Hepatocyte (in vitro differentiated cells): Measurements from ENCODE around the gene AFAP1L2. TPM values are rescaled to one million over a fixed set of nuclear protein-coding genes. Genes with fewer than 3 reads are reported as not detected.

Experiments used
- DNase-seq: peaks from one replicate; pipeline ENCODE4 v3.0.0-alpha.2; 2016; ENCODE audit warnings: low spot score
- H2AFZ ChIP-seq: fragments of 200-600 bp; sonication (generic); 2 replicates; pipeline ENCODE4 v1.6.0; 2016; ENCODE audit warnings: antibody characterized with exemption, mild to moderate bottlenecking
- H3K27ac ChIP-seq: fragments of 200-600 bp; sonication (generic); 2 replicates; pipeline ENCODE4 v1.5.1; 2016; ENCODE audit warnings: mild to moderate bottlenecking
- H3K27me3 ChIP-seq: fragments of 200-600 bp; sonication (generic); 2 replicates; pipeline ENCODE4 v1.6.1; 2016
- H3K36me3 ChIP-seq: fragments of 200-600 bp; sonication (generic); replicated peaks from 2 replicates; pipeline ENCODE4 v1.5.1; 2016; ENCODE audit warnings: low read depth; ENCODE audit not compliant: insufficient read depth
- H3K4me1 ChIP-seq: fragments of 200-600 bp; sonication (generic); 2 replicates; pipeline ENCODE4 v1.5.1; 2016; ENCODE audit warnings: mild to moderate bottlenecking, moderate library complexity; ENCODE audit not compliant: insufficient read depth
- H3K4me2 ChIP-seq: fragments of 200-600 bp; sonication (generic); 2 replicates; pipeline ENCODE4 v1.6.0; 2016
- H3K4me3 ChIP-seq: fragments of 200-600 bp; sonication (generic); 2 replicates; pipeline ENCODE4 v1.5.1; 2016; ENCODE audit warnings: mild to moderate bottlenecking
- H3K79me2 ChIP-seq: fragments of 200-600 bp; sonication (generic); 2 replicates; pipeline ENCODE4 v1.6.0; 2017; ENCODE audit warnings: mild to moderate bottlenecking
- H3K9me2 ChIP-seq: fragments of 200-600 bp; sonication (generic); replicated peaks from 2 replicates; pipeline ENCODE4 v1.6.0; 2017; ENCODE audit warnings: mild to moderate bottlenecking; ENCODE audit not compliant: insufficient read depth
- H3K9me3 ChIP-seq: fragments of 200-600 bp; sonication (generic); 2 replicates; pipeline ENCODE4 v1.5.1; 2016; ENCODE audit warnings: low read depth, mild to moderate bottlenecking
- H4K20me1 ChIP-seq: fragments of 200-600 bp; sonication (generic); 2 replicates; pipeline ENCODE4 v1.6.0; 2016; ENCODE audit warnings: mild to moderate bottlenecking; ENCODE audit not compliant: insufficient read depth, poor library complexity, severe bottlenecking
- EZH2 ChIP-seq: fragments of 200-600 bp; sonication (generic); IDR thresholded peaks from 2 replicates; pipeline ENCODE4 v1.6.1; 2016; ENCODE audit warnings: antibody characterized with exemption, mild to moderate bottlenecking, borderline replicate concordance
- EZH2phosphoT487 ChIP-seq: fragments of 200-600 bp; sonication (generic); IDR thresholded peaks from one replicate; pipeline ENCODE4 v1.6.1; 2018; ENCODE audit warnings: antibody characterized with exemption, mild to moderate bottlenecking, low read depth, moderate library complexity; ENCODE audit not compliant: unreplicated experiment, severe bottlenecking
- WGBS: methylation state at CpG from one replicate; pipeline ENCODE4 v1.1.6; 2016; ENCODE audit warnings: low lambda C conversion rate; ENCODE audit errors: missing lambda C conversion rate; 5-methylcytosine and 5-hydroxymethylcytosine counted together
- polyA plus RNA-seq: library from polyadenylated mRNA; unstranded; fragments of >200 nt; fragmentation: Nextera tagmentation; extraction: Ambion mirVana; gene quantifications from 2 replicates; pipeline ENCODE4 v1.2.1, GENCODE V29; 2016
- total RNA-seq: library from RNA; depleted of rRNA; stranded (reverse); fragments of >200 nt; gene quantifications from 2 replicates; pipeline ENCODE4 v1.2.3, GENCODE V29; 2014
- TF ChIP-seq, protein P1 (sequence below): fragments of 200-600 bp; sonication (generic); IDR thresholded peaks from 2 replicates; pipeline ENCODE4 v1.5.1; 2016; ENCODE audit warnings: antibody characterized with exemption, mild to moderate bottlenecking; ENCODE audit not compliant: poor library complexity

The AFAP1L2 gene
- total and polyA plus RNA-seq, 2 experiments from 2014 or later = 6.1 to 9.6 TPM

DNA sequence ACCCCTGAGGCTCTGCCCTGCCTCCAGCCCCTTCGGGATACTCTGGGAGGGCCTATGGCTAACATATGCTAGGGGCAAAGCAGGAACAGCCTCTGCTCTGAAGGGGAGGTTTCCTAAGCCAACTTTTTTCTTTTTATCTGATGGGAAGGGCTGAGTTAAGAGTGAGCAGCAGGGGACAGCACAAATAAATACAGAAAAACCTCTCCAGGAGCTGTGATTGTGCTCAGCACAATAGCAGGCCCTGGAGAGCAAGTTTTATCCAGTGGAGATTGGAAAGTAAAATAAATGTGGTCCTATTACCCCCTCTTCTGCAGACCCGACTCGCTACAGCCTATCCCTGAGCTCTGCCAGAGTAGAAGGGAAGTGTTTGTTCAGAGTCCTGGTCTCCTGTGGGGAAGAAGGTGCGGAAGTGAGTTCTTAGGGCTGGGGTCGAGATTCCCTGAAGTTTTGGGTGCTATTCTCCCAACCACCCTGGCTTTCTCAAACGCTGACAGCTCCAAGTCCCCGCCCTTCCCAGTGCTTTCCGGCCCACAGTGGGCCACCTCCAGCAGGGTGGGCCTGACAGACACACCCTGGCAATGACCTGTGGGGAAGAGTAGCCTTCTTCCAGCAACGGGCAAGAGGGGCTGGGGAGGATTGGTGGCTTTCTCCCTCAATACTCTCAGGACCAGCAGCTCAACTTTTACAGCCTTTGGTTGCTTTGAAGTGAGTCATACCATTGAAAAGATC lies 23.0 kb upstream of the AFAP1L2 start:
- Histone ChIP-seq H3K4me2 (no peak overlapping the region), H3K4me3 (no peak overlapping the region), H3K36me3 (no peaks in the 10 kb centered on the region), H3K4me1 (no peaks in the 10 kb centered on the region), H3K9me2 (no peaks in the 10 kb centered on the region), H3K9me3 (no peaks in the 10 kb centered on the region), H3K27ac (no peak overlapping the region), H3K79me2 (no peaks in the 10 kb centered on the region), H4K20me1 (no peaks in the 10 kb centered on the region), H3K27me3 (no peaks in the 10 kb centered on the region), H2AFZ (no peak overlapping the region)
- WGBS = 73% methylated on average over 9 of the region's 9 CpGs
- DNase-seq = no peak
- no peak for TF ChIP-seq EZH2phosphoT487
- TF ChIP-seq, protein P1, sequence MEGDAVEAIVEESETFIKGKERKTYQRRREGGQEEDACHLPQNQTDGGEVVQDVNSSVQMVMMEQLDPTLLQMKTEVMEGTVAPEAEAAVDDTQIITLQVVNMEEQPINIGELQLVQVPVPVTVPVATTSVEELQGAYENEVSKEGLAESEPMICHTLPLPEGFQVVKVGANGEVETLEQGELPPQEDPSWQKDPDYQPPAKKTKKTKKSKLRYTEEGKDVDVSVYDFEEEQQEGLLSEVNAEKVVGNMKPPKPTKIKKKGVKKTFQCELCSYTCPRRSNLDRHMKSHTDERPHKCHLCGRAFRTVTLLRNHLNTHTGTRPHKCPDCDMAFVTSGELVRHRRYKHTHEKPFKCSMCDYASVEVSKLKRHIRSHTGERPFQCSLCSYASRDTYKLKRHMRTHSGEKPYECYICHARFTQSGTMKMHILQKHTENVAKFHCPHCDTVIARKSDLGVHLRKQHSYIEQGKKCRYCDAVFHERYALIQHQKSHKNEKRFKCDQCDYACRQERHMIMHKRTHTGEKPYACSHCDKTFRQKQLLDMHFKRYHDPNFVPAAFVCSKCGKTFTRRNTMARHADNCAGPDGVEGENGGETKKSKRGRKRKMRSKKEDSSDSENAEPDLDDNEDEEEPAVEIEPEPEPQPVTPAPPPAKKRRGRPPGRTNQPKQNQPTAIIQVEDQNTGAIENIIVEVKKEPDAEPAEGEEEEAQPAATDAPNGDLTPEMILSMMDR = no peak
- TF ChIP-seq EZH2 = no peak

DNA sequence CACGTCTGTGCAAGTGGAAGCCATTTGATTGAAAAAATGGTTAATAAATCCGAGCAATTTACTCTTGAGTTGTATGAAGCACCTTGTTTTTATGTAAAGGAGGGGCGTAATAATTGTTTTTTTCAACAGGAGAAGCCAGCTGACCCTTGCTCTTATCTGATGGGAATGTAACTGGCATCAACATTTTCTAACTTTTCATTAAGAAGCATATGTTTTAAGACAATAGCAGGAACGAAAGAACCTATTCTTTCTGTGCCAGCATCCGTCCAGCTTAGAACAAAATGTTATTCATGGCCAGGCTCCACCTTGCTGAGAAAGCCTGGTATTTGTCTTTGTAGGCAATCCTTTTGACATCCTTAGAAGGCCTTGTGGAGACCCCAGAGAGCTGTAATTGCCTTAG lies 22.2 kb upstream of the AFAP1L2 start:
- H3K27me3 ChIP-seq = no peaks in the 10 kb centered on the region
- no peaks in the 10 kb centered on the region for H3K9me2 ChIP-seq
- no peaks in the 10 kb centered on the region for H3K79me2 ChIP-seq
- H3K4me1 ChIP-seq = no peaks in the 10 kb centered on the region
- no peak overlapping the region for H3K27ac ChIP-seq
- H2AFZ ChIP-seq = no peak overlapping the region
- H3K4me2 ChIP-seq = no peak overlapping the region
- WGBS = 83% methylated on average over 5 of the region's 5 CpGs
- H3K36me3 ChIP-seq = no peaks in the 10 kb centered on the region
- H3K9me3 ChIP-seq = no peaks in the 10 kb centered on the region
- DNase-seq = no peak
- H4K20me1 ChIP-seq = no peaks in the 10 kb centered on the region
- H3K4me3 ChIP-seq = no peak overlapping the region
- TF ChIP-seq EZH2phosphoT487 (no peak), EZH2 (no peak)
- TF ChIP-seq, protein P1 = no peak

DNA sequence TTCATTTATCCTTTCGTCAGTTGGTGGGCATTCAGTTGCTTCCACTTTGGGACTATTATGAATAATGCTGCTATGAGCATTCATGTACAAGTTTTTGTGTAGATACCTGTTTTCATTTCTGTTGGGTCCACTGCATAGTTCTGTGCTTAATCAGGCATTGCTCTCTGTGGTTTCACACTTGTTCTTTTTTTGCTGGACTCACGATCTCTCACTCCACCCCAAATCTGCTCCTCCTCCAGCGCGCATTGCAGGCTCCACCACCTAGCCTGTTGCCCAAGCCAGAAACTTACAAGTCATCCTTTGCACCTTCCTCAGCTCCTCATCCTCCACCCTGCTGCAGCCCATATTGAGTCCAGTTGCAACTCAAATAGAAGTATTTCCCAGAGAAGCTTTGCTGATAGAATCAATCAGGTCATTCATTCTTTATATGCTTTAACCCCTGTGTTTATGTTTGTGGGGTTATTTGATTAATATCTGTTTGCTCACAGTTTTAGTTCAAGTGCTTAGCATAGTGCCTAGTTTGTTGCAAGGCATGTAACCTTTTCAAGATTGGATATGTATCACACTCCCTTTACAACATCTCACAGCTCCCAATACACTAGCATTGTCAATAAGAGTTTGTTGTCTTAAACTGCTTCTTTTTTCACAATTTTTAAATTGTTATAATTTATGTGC lies 16.6 kb upstream of the AFAP1L2 start:
- Histone ChIP-seq H3K9me2 (no peaks in the 10 kb centered on the region), H3K79me2 (no peaks in the 10 kb centered on the region), H4K20me1 (no peaks in the 10 kb centered on the region), H3K4me3 (no peak overlapping the region), H2AFZ (no peak overlapping the region), H3K4me2 (no peak overlapping the region), H3K27ac (no peak overlapping the region), H3K36me3 (no peaks in the 10 kb centered on the region), H3K27me3 (no peaks in the 10 kb centered on the region), H3K9me3 (no peaks in the 10 kb centered on the region), H3K4me1 (no peaks in the 10 kb centered on the region)
- TF ChIP-seq, protein P1 = no peak
- no peak for TF ChIP-seq EZH2
- no peak for TF ChIP-seq EZH2phosphoT487
- DNase-seq = no peak
- WGBS = 91% methylated on average over 4 of the region's 4 CpGs
